ENCODE data around the gene SLC24A5. TPM values are rescaled to one million over a fixed set of nuclear protein-coding genes. Genes with fewer than 3 reads are reported as not detected.

Gene SLC24A5
- total RNA-seq, 1 experiment from 2014 or later = not detected

GRCh38 chr15:48097264-48097663, 23.5 kb upstream of the SLC24A5 start:
- TF ChIP-seq CTCF (IDR thresholded peaks at IDR 0.05) (no peak), TCF7L2 (IDR thresholded peaks at IDR 0.05; ENCODE audit: low read depth, low read length) (no peak), SIN3A (IDR thresholded peaks at IDR 0.05; ENCODE audit: borderline replicate concordance, insufficient read depth, low read depth, low read length) (no peak), REST (IDR thresholded peaks at IDR 0.05; ENCODE audit: insufficient read depth in 1 of 2, low read depth in 2 of 2, low read length in 1 of 2) (no peak), POLR2AphosphoS5 (IDR thresholded peaks at IDR 0.05; ENCODE audit: low read depth, low read length) (no peak)
- ChIA-PET CTCF (no interaction called here), POLR2A (no interaction called here)
- H3K36me3 ChIP-seq (ENCODE audit: control insufficient read depth, insufficient read depth, low read length) = no peaks in the 10 kb centered on the region
- no peaks in the 10 kb centered on the region for H3K9me3 ChIP-seq (ENCODE audit: control insufficient read depth, insufficient read depth, low read depth, low read length)
- no TSS peak for BruUV-seq (replicated peaks)
- H3K4me1 ChIP-seq (ENCODE audit: control insufficient read depth, insufficient read depth, low read length) = no peaks in the 10 kb centered on the region
- no peaks in the 10 kb centered on the region for H3K27me3 ChIP-seq (ENCODE audit: control insufficient read depth, insufficient read depth, low read length)
- DNase-seq (ENCODE audit: low read depth, low spot score) (no peak), ATAC-seq (no peak)
- H3K4me3 ChIP-seq (ENCODE audit: low read depth in 2 of 2, low read length in 2 of 2) = no peak overlapping the region
- H3K27ac ChIP-seq (ENCODE audit: low read length) = no peak overlapping the region
- in situ Hi-C loops (cut with HindIII; ENCODE audit: low pct_unique_long_range_greater_than_20kb, low sequenced_read_pairs) (no loop called here), intact Hi-C loops (cut with micrococcal nuclease; ENCODE audit: unreplicated experiment) (no loop called here)

GRCh38 chr15:48101376-48101961, 19.3 kb upstream of the SLC24A5 start:
- in situ Hi-C loops (cut with HindIII; ENCODE audit: low pct_unique_long_range_greater_than_20kb, low sequenced_read_pairs) = no loop called here

More at GRCh38 chr15:48101376-48101961, 19.3 kb upstream of the SLC24A5 start:
- BruUV-seq (replicated peaks) = no TSS peak
- ATAC-seq = no peak
- CTCF ChIA-PET = no interaction called here
- Histone ChIP-seq H3K9me3 (ENCODE audit: control insufficient read depth, insufficient read depth, low read depth, low read length) (no peaks in the 10 kb centered on the region), H3K4me3 (ENCODE audit: low read depth in 2 of 2, low read length in 2 of 2) (no peak overlapping the region), H3K27me3 (ENCODE audit: control insufficient read depth, insufficient read depth, low read length) (no peaks in the 10 kb centered on the region; the same call in 1 of the 2 replicates), H3K36me3 (ENCODE audit: control insufficient read depth, insufficient read depth, low read length) (no peaks in the 10 kb centered on the region), H3K4me1 (ENCODE audit: control insufficient read depth, insufficient read depth, low read length) (no peaks in the 10 kb centered on the region), H3K27ac (ENCODE audit: low read length) (no peak overlapping the region)
- no peak for DNase-seq (ENCODE audit: low read depth, low spot score)
- TF ChIP-seq TCF7L2 (IDR thresholded peaks at IDR 0.05; ENCODE audit: low read depth, low read length) (no peak), POLR2AphosphoS5 (IDR thresholded peaks at IDR 0.05; ENCODE audit: low read depth, low read length) (no peak), CTCF (IDR thresholded peaks at IDR 0.05) (no peak), SIN3A (IDR thresholded peaks at IDR 0.05; ENCODE audit: borderline replicate concordance, insufficient read depth, low read depth, low read length) (no peak), REST (IDR thresholded peaks at IDR 0.05; ENCODE audit: insufficient read depth in 1 of 2, low read depth in 2 of 2, low read length in 1 of 2) (no peak)
- POLR2A ChIA-PET = no interaction called here
- intact Hi-C loops (cut with micrococcal nuclease; ENCODE audit: unreplicated experiment) = no loop called here

Measured in Panc1 (cell line).